Heart left ventricle (tissue), 13 donors: ENCODE measurements around the gene DPP8.

ENCODE experiments used
- CTCF ChIP-seq, 12 donors: fragments of 200-600 bp; sonication (generic) in 4 of 12; IDR thresholded peaks; one replicate each; pipeline versions ENCODE4 v1.5.0 to v1.8.0; 2018 to 2022; ENCODE audit warnings: antibody characterized with exemption in 12 of 12, mild to moderate bottlenecking in 5 of 12
- POLR2A ChIP-seq, 2 donors: fragments of 450-650 bp; IDR thresholded peaks; one replicate each; pipeline ENCODE4 v1.6.1; 2017; ENCODE audit warnings: antibody characterized with exemption in 2 of 2, mild to moderate bottlenecking in 2 of 2, moderate library complexity in 2 of 2
- donor health status: ischemic (EF 13 %, LVEDD 7.1; RV severe dilation, severe dysfunction).
- donor health status: DM: no; HTN: yes; CAD: no.
- donor health status: DM: no; HTN: no; CAD: no.
- donor health status: ischemic (EF 25% LVEDD 6.9; RV normal size, moderate dysfunction).
- donor health status: ischemic (EF 25% LVEDD 5.7; RV mildly dilated, moderate dysfunction).
- donor health status: ischemic (EF 35%, LVEDD 5.7; RV mildly dilated, moderate dysfunction).
- donor health status: nonischemic (EF 11% LVEDD 7.7; RV severe dilation, severe dysfunction).
- donor health status: DM: yes; HTN: yes; CAD: no.
- donor health status: PGD.
- donor health status: ischemic (EF 29% LVEDD 5.4; RV normal size, mild dysfunction).
- donor health status: nonischemic (EF 23%, LVEDD 6.1; RV moderate dilation, normal function).

DNA sequence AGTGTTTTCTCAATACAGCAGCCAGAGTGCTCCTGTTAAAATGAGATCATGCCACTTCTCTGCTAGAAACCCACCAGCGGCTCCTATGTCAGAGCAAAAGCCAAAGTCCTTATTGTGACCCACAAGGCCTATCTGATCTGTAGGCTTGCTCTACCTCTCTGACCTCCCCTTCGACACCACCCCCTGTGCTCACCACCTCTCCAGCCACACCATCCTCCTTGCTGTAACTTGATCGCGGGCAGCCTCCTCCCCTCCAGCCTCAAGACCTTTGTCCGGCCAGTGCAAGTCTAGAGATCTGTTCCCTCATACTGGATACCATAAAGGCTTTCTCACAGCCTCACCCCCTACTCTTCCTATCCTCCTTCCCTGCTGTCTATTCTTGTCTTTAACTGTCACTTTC lies 92.8 kb downstream of the DPP8 start:
- TF ChIP-seq CTCF (IDR thresholded peaks at IDR 0.05) = no peak
- no peak for TF ChIP-seq POLR2A (IDR thresholded peaks at IDR 0.05)
